ENCODE measurements around the gene MFAP4.

Gene MFAP4

DNA sequence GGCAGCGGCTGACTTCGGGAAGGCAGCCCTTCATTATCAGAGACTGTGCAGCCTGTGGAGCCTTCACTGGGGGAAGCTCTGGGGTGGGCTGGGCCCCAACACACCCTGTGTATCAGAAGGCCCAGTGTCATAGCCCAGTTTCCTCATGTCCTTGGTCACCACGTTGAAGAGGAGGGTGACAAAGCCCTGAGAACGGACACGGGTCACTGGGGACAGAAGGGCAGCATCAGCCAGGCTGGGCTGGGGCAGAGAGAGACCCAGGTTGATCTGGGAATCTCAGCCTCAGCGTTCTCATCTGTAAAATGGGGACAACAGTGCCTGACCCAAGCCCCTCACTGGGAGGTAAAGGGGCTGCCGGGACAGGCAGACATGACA is 43.7 kb downstream of the MFAP4 start:
- H3K4me1 ChIP-seq (ENCODE audit: control insufficient read depth, insufficient read depth, low read length, poor library complexity, severe bottlenecking) = no peaks in the 10 kb centered on the region
- no peaks in the 10 kb centered on the region for H3K36me3 ChIP-seq (ENCODE audit: control insufficient read depth, insufficient read depth, low read length)
- no peaks in the 10 kb centered on the region for H3K27me3 ChIP-seq (replicated peaks; ENCODE audit: control insufficient read depth, insufficient read depth, low read length, poor library complexity, severe bottlenecking)
- no peaks in the 10 kb centered on the region for H3K9me3 ChIP-seq (ENCODE audit: control insufficient read depth, low read length)
- no peak for DNase-seq
- H3K27ac ChIP-seq (ENCODE audit: insufficient read depth, low read length, poor library complexity, severe bottlenecking) = no peak overlapping the region
- H3K4me3 ChIP-seq (ENCODE audit: insufficient read depth, low read depth, low read length, poor library complexity, severe bottlenecking) = no peak overlapping the region

DNA sequence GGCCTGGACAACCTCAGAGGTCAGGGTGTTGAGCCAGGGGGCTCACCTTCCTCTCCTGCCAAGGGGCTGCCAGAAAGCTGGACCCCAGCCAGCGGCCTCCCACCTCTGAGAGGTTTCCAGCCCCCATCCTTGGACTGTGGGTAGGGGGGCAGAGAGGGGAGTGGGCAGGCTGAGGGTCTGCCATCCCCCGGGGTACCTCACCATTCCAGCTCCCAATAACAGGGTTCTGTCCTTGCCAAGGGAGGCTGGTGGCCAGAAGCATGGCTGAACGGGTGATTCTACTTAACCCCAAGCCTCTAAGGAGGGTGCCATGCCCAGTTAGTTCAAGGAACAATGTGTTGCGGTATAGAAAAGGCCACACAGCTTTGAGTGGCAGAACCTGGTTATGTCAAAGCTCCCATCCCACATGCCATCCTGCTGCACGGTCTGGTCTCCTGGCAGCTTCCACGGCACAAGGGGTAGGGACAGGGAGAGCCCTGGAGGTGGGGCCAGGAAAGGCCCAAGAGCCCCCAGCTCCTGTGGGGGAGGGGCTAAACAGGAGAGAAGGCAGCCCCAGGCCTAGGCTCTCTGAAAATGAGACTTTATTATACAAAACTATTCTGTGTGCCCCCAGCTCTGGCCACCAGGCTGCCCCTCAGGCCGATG is 44.3 kb downstream of the MFAP4 start:
- H3K4me3 ChIP-seq (ENCODE audit: insufficient read depth, low read depth, low read length, poor library complexity, severe bottlenecking) = no peak overlapping the region
- H3K27me3 ChIP-seq (replicated peaks; ENCODE audit: control insufficient read depth, insufficient read depth, low read length, poor library complexity, severe bottlenecking) = no peaks in the 10 kb centered on the region
- no peak overlapping the region for H3K27ac ChIP-seq (ENCODE audit: insufficient read depth, low read length, poor library complexity, severe bottlenecking)
- H3K9me3 ChIP-seq (ENCODE audit: control insufficient read depth, low read length) = no peaks in the 10 kb centered on the region
- no peaks in the 10 kb centered on the region for H3K4me1 ChIP-seq (ENCODE audit: control insufficient read depth, insufficient read depth, low read length, poor library complexity, severe bottlenecking)
- no peak for DNase-seq
- H3K36me3 ChIP-seq (ENCODE audit: control insufficient read depth, insufficient read depth, low read length) = no peaks in the 10 kb centered on the region

DNA sequence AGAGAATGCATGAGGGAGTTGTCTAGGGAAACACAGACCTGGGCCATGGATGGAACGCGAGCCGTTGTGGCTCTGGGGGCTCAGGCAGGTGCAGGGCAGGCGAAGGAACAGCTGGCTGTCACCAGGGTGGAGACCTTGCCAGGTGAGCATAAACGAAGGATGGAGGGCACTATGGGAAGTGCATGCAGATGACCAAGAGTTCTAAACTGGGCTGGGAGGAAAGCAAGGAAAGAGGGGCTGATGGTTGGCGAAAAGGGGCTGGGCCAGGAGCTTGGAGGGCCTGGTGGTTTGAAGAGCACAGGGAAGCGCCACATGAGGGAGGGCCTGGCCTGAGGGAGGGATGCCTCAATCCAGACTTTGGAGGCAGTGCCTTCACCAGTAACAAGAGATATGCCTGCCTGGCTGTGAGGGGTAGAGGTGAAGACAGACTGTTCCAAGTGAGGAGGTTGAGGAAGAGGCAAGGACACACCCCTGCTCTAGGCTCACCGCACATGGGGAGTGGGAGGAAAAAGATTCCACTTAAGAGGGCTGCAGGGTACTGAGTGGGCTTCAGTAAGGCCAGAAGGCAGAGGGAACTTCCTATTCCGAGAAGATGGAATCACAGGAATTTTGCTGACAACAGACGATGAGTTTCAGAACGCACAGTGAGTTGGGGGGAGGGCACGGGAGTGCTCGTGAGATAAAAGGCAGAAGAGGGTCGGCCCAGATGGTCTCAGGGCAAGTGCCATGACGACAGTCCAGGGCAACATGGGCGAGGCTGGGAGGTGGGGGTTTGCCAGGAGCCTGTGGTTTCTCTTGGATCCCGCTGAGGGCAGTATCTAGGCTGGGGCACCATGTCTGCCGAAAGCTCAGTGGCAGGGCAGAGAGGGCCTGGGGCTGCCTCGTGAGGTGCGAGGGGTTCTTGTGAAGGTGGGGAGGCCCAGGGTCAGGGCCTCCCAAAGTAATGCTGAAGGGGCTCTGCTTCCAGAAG is 45.1 kb downstream of the MFAP4 start:
- no peak overlapping the region for H3K4me3 ChIP-seq (ENCODE audit: insufficient read depth, low read depth, low read length, poor library complexity, severe bottlenecking)
- no peaks in the 10 kb centered on the region for H3K36me3 ChIP-seq (ENCODE audit: control insufficient read depth, insufficient read depth, low read length)
- H3K4me1 ChIP-seq (ENCODE audit: control insufficient read depth, insufficient read depth, low read length, poor library complexity, severe bottlenecking) = no peaks in the 10 kb centered on the region
- no peak overlapping the region for H3K27ac ChIP-seq (ENCODE audit: insufficient read depth, low read length, poor library complexity, severe bottlenecking)
- no peaks in the 10 kb centered on the region for H3K27me3 ChIP-seq (replicated peaks; ENCODE audit: control insufficient read depth, insufficient read depth, low read length, poor library complexity, severe bottlenecking)
- H3K9me3 ChIP-seq (ENCODE audit: control insufficient read depth, low read length) = no peaks in the 10 kb centered on the region
- no peak for DNase-seq

DNA sequence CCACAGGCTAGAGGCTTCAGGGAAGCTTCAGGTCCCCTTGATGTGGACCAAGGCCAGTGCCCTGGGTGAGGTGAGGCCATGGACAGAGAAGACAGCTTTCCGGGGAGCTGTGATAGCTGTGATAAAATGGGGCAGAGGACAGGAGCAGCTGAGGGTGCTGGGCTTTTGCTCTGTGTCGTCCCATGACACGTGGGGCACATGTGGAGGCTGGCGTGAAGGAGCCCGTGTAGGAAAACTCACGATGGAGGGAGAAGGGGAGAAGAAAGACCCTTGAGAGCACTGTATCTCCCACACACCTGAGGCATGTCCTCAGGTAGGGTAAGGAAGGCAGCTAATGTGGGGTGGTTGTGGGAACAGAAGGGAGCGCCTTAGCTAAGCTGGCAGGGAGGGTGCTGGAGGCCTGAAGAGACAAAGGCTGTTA is 45.8 kb downstream of the MFAP4 start:
- H3K27ac ChIP-seq (ENCODE audit: insufficient read depth, low read length, poor library complexity, severe bottlenecking) = no peak overlapping the region
- H3K4me1 ChIP-seq (ENCODE audit: control insufficient read depth, insufficient read depth, low read length, poor library complexity, severe bottlenecking) = no peaks in the 10 kb centered on the region
- no peaks in the 10 kb centered on the region for H3K27me3 ChIP-seq (replicated peaks; ENCODE audit: control insufficient read depth, insufficient read depth, low read length, poor library complexity, severe bottlenecking)
- DNase-seq = no peak
- no peaks in the 10 kb centered on the region for H3K9me3 ChIP-seq (ENCODE audit: control insufficient read depth, low read length)
- no peak overlapping the region for H3K4me3 ChIP-seq (ENCODE audit: insufficient read depth, low read depth, low read length, poor library complexity, severe bottlenecking)
- H3K36me3 ChIP-seq (ENCODE audit: control insufficient read depth, insufficient read depth, low read length) = no peaks in the 10 kb centered on the region

DNA sequence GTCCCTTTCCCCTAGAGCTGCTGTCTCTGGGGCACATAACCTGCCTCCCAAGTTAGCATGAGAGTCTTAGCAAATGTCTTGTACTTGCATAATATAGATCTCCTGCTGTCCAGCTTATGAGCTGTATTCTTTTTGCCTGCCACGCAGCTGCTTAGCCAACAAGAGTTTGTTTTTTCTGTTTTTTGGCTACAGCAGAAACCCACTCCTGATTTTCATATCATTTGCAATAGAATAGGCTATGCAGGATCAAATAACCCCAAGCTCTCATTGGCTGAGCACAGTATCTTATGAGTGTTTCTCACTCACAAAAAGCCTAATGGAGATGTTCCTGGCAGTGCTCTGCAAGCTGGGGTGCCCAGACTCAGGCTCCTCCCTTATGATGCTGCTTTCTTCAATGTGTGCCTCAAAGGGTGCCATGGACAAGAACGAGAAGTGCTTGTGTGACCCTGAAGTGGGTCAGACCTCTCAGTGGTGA is 47.6 kb downstream of the MFAP4 start:
- Histone ChIP-seq H3K36me3 (ENCODE audit: control insufficient read depth, insufficient read depth, low read length) (no peaks in the 10 kb centered on the region), H3K27ac (ENCODE audit: insufficient read depth, low read length, poor library complexity, severe bottlenecking) (no peak overlapping the region), H3K4me3 (ENCODE audit: insufficient read depth, low read depth, low read length, poor library complexity, severe bottlenecking) (no peak overlapping the region), H3K9me3 (ENCODE audit: control insufficient read depth, low read length) (no peaks in the 10 kb centered on the region), H3K4me1 (ENCODE audit: control insufficient read depth, insufficient read depth, low read length, poor library complexity, severe bottlenecking) (no peaks in the 10 kb centered on the region), H3K27me3 (replicated peaks; ENCODE audit: control insufficient read depth, insufficient read depth, low read length, poor library complexity, severe bottlenecking) (no peaks in the 10 kb centered on the region)
- DNase-seq = no peak

DNA sequence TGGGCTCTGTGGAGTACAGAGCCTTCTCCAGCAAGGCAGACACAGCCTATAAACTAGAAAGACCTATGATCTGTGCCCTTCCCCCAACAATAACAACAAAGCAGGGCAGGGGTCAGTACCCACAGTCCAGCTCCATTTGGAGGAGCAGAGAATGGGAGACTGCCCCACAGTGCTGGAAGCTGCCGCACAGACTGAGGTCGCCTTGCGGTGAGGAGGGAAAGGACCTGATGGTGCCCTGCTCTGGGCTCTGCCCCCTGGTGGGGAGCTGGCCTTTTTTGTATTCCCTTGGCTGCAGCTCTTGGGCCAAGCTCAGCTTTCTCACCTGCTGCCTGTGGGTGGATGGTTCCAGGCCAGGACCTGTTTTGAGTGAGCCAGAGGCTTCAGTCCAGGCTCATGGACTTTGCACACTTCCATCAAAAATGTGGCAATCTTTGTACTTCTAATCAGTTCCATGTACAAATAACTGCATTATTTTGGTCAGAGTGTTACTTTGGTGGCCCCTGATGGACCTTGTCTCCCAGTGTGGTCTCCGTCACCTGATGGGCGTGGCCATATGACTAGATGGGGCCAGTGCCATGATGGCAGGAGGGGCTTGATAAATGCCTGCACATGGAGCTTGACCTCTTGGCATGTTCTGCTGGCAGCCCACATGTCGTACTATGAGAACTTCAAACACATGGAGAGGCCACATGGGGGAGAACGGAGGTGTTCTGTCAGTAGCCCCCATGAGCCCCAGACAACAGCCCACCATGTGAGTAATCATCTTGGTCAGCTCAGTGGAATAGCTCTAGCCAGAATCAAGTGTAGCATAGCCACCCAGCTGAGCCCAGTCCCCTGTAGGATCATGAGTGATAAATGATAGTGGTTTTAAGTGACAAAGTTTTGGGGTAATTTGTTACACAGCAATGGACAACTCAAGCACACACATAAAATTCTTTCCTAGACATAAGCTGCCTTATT is 48.7 kb downstream of the MFAP4 start:
- DNase-seq = peak; percentile 20 to 47 (median 37)
- Histone ChIP-seq H3K9me3 (ENCODE audit: control insufficient read depth, low read length) (no peaks in the 10 kb centered on the region), H3K4me1 (ENCODE audit: control insufficient read depth, insufficient read depth, low read length, poor library complexity, severe bottlenecking) (no peaks in the 10 kb centered on the region), H3K4me3 (ENCODE audit: insufficient read depth, low read depth, low read length, poor library complexity, severe bottlenecking) (no peak overlapping the region), H3K27me3 (replicated peaks; ENCODE audit: control insufficient read depth, insufficient read depth, low read length, poor library complexity, severe bottlenecking) (no peaks in the 10 kb centered on the region), H3K27ac (ENCODE audit: insufficient read depth, low read length, poor library complexity, severe bottlenecking) (no peak overlapping the region), H3K36me3 (ENCODE audit: control insufficient read depth, insufficient read depth, low read length) (no peaks in the 10 kb centered on the region)

DNA sequence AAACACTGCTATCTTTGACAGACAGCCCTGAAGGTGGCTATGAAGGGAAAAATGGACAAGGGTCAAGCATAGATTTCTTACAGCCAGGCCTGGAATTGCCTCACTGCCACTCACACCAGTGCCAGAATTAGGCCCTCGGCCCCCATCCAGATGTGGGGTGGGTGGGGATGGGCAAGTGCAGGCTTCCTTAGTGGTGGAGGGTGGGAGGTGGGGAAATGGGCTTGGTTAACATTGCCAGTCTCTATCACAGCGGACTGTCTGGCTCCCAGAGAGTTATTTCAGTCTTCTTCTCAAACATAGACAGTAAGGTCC is 49.3 kb downstream of the MFAP4 start:
- H3K4me1 ChIP-seq (ENCODE audit: control insufficient read depth, insufficient read depth, low read length, poor library complexity, severe bottlenecking) = no peaks in the 10 kb centered on the region
- no peak for DNase-seq
- H3K27ac ChIP-seq (ENCODE audit: insufficient read depth, low read length, poor library complexity, severe bottlenecking) = no peak overlapping the region
- no peaks in the 10 kb centered on the region for H3K36me3 ChIP-seq (ENCODE audit: control insufficient read depth, insufficient read depth, low read length)
- H3K27me3 ChIP-seq (replicated peaks; ENCODE audit: control insufficient read depth, insufficient read depth, low read length, poor library complexity, severe bottlenecking) = no peaks in the 10 kb centered on the region
- no peaks in the 10 kb centered on the region for H3K9me3 ChIP-seq (ENCODE audit: control insufficient read depth, low read length)
- H3K4me3 ChIP-seq (ENCODE audit: insufficient read depth, low read depth, low read length, poor library complexity, severe bottlenecking) = no peak overlapping the region

DNA sequence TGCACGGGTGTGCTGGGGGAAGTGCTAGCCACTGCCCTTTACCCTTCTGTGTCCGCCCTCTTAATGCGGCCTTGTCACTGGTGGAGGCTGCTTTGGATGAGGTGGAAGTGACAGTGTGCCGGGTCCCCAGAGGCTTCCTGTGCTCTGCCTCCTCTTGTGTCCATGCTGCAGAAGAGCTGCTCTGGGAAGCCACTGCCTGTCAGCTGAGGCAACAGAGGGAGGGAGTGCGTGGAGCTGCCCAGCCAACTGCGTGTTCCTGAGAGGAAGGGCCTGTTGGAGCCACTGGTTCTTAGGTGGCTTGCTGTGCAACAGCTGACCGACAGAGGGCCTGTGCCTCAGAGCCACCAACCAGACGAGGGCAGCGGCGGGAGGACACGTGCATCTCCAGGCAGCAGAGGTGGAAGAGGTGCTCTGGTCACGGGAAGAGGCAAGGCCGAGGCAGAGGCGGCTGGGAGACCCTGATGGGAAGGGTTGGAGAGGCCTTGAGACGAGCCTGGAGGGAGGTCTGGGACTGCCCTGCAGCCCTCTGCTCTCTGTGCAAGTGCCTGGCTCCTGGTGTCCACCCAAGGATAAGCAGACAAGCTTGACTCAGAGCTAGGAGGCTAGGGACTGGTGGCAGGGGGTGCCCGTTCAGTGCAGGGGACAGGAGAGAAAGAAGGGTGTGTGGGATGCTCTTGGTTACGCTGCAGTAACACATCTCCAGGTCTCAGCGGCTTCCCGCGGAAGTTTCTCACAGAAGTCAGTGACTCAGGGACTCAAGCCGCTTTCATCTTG is 49.9 kb downstream of the MFAP4 start:
- Histone ChIP-seq H3K4me1 (ENCODE audit: control insufficient read depth, insufficient read depth, low read length, poor library complexity, severe bottlenecking) (no peaks in the 10 kb centered on the region), H3K9me3 (ENCODE audit: control insufficient read depth, low read length) (no peaks in the 10 kb centered on the region), H3K4me3 (ENCODE audit: insufficient read depth, low read depth, low read length, poor library complexity, severe bottlenecking) (no peak overlapping the region), H3K27ac (ENCODE audit: insufficient read depth, low read length, poor library complexity, severe bottlenecking) (no peak overlapping the region), H3K27me3 (replicated peaks; ENCODE audit: control insufficient read depth, insufficient read depth, low read length, poor library complexity, severe bottlenecking) (no peaks in the 10 kb centered on the region), H3K36me3 (ENCODE audit: control insufficient read depth, insufficient read depth, low read length) (no peaks in the 10 kb centered on the region)
- no peak for DNase-seq

DNA sequence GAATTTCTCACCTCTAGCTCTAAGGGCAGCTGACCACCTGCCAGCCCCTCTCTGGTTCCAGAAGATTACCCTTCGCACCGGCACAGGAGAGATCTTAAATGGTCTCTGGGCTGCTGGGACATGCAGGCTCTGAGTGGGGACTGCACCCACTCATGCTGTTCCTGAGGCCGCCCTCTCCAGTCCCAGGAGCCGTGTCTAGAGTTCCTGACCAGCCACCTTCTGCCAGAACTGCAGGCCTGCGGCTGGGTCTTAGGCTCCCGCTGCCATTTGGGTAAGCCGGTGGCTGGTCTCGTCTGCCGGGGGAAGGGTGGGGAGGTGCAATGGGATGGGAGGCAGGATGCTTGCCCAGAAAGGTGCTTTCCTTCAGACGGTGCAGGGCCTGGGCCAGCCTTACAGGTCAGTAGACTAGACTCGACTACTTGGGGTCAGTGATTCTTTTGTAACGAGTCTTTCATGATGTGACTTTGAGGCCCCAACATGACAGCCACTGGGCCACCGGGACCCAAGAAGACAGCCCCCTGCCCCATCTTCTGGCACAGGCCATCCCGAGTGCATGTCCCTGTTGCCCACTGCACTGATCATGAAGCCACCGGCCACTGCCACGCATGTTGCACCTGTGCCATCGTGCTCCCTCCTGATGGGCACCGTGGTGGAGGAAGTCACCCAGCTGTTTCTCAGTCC is 50.9 kb downstream of the MFAP4 start:
- no peaks in the 10 kb centered on the region for H3K9me3 ChIP-seq (ENCODE audit: control insufficient read depth, low read length)
- DNase-seq = no peak
- no peaks in the 10 kb centered on the region for H3K27me3 ChIP-seq (replicated peaks; ENCODE audit: control insufficient read depth, insufficient read depth, low read length, poor library complexity, severe bottlenecking)
- H3K36me3 ChIP-seq (ENCODE audit: control insufficient read depth, insufficient read depth, low read length) = no peaks in the 10 kb centered on the region
- no peak overlapping the region for H3K4me3 ChIP-seq (ENCODE audit: insufficient read depth, low read depth, low read length, poor library complexity, severe bottlenecking)
- H3K4me1 ChIP-seq (ENCODE audit: control insufficient read depth, insufficient read depth, low read length, poor library complexity, severe bottlenecking) = no peaks in the 10 kb centered on the region
- no peak overlapping the region for H3K27ac ChIP-seq (ENCODE audit: insufficient read depth, low read length, poor library complexity, severe bottlenecking)

All from effector memory CD4-positive, alpha-beta T cell (primary cell).